HG02571 (cell line): ENCODE data around the gene LAMTOR5.

Experiments
- ATAC-seq: cut with Tn5 transposase; IDR thresholded peaks from one replicate; pipeline ENCODE4 v1.9.1; 2021; ENCODE audit warnings: mild to moderate bottlenecking, moderate library complexity; ENCODE audit not compliant: unreplicated experiment

The LAMTOR5 gene

GRCh38 chr1:110390692-110391245 lies 16.7 kb downstream of the LAMTOR5 start, which contains the start of gene SLC16A4:
Gene SLC16A4 (minus strand): TSS chr1:110391026. CDS start chr1:110389323, 1,703 bp downstream.
- ATAC-seq, result no peak

- no peak for ATAC-seq
These were observed 17.4 kb downstream of the LAMTOR5 start for GRCh38 chr1:110390096-110390495.

- no peak for ATAC-seq
These were observed 20.3 kb downstream of the LAMTOR5 start for GRCh38 chr1:110387048-110387754.

DNA sequence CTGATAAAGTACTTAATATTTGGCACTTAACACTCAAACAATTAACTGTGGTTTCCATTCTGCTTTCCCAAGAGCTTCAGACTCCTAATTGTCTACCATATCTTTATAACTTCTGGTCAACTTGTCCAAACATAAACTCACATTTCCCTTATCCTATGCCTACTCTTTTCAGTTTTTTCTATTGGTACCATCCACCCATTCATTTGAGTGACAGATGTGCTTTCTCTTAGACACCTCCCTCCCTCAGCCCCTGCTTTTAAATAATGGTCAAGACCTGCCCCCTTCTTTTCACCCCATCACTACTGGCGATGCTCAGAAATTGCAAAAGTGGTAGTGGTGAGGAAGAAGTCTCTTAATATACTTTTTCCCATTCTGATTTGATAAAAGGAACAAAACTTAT lies 22.1 kb downstream of the LAMTOR5 start:
- ATAC-seq, result no peak

GRCh38 chr1:110384581-110385321 lies 22.7 kb downstream of the LAMTOR5 start:
- ATAC-seq, result peak; percentile 52

GRCh38 chr1:110383251-110383990 lies 24.1 kb downstream of the LAMTOR5 start:
- no peak for ATAC-seq

GRCh38 chr1:110380672-110381283 lies 26.7 kb downstream of the LAMTOR5 start:
- ATAC-seq, result no peak

- no peak for ATAC-seq
These were observed 32.0 kb downstream of the LAMTOR5 start for GRCh38 chr1:110375490-110375889.

DNA sequence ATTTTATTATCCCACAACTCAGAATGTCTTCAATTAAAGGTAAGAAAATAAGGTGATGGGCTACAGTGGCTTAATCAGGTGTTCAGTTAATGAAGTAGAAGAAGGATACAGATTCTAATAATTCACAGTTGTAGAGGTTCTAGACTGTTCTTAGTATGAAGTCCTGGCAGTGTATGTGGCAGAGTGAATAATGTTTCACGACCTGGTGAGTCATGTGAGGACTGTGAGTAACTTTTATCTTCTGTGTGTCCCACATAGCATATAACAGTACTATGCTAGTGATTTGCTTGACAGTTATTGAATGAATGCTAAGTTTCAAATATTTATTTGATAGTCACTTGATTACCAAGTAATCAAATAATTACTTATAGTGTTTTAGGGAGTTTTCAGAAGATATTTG lies 36.7 kb downstream of the LAMTOR5 start:
- ATAC-seq, result no peak

GRCh38 chr1:110364221-110364620 lies 43.3 kb downstream of the LAMTOR5 start:
- ATAC-seq, result no peak

- no peak for ATAC-seq
These were observed 45.6 kb downstream of the LAMTOR5 start for GRCh38 chr1:110361856-110362255.

DNA sequence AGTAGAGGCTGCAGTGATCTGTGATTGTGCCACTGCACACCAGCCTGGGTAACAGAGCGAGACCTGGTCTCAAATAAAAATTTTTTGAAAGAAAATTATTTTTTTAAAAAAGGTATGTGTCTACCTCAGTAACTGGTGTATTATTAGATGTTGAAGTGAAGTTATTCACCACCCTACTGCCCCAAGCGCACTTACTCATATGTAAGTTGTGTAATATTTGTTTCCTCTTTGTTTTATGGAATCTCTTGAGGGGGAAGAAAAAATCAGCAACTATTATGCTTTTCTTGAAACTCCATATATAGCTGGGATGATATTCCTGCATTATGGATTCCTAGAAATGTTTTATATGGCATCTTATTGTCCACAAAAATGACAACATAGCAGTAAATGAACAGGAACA lies 47.1 kb downstream of the LAMTOR5 start:
- no peak for ATAC-seq

GRCh38 chr1:110356379-110356778 lies 51.1 kb downstream of the LAMTOR5 start:
- ATAC-seq, result no peak

- ATAC-seq, result no peak
These were observed 52.2 kb downstream of the LAMTOR5 start for GRCh38 chr1:110355321-110355720.
